SK-N-MC (cell line): ENCODE measurements around the gene CLEC2D.

Experiments
- EZH2 ChIP-seq: fragments of 200-600 bp; sonication (generic); IDR thresholded peaks from one replicate; pipeline ENCODE4 v1.6.1; 2017; ENCODE audit warnings: antibody characterized with exemption
- POLR2AphosphoS5 ChIP-seq: IDR thresholded peaks from 2 replicates; pipeline ENCODE4 v1.6.1; 2012; ENCODE audit warnings: mild to moderate bottlenecking, low read depth, low read length, borderline replicate concordance

- no peak for TF ChIP-seq POLR2AphosphoS5
- TF ChIP-seq EZH2: no peak
These were observed 20.6 kb upstream of the CLEC2D start for GRCh38 chr12:9648701-9649531.
